SKM-1 treated with dmso at 0.1 percent for 144 hours (cell line): Measurements from ENCODE around the gene MYO3B.
"Not testable (repeated sequence)": the region's sequence is repeated elsewhere in the genome, so short reads cannot be mapped to it uniquely, and the experiment has no call there.

ENCODE experiments used
- DNase-seq: peaks from one replicate; lab custom pipeline; 2025; ENCODE audit not compliant: unreplicated experiment; lab: John Stamatoyannopoulos, UW

Gene MYO3B

DNA sequence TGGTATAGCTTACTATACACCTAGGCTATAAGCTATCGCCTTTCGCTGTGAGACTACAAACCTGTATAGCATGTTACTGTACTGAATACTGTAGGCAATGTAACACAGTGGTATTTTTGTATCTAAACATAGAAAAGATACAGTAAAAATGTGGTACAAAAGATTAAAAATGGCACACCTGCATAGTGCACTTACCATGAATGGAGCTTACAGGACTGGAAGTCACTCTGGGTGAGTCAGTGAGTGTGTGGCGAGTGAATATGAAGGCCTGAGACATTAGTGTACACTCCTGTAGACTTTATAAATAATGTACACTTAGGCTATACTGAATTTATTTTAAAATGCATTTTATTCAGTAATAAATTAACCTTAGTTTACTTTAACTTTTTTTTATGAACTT, 279.0 kb downstream of the MYO3B start:
- DNase-seq = no peak

DNA sequence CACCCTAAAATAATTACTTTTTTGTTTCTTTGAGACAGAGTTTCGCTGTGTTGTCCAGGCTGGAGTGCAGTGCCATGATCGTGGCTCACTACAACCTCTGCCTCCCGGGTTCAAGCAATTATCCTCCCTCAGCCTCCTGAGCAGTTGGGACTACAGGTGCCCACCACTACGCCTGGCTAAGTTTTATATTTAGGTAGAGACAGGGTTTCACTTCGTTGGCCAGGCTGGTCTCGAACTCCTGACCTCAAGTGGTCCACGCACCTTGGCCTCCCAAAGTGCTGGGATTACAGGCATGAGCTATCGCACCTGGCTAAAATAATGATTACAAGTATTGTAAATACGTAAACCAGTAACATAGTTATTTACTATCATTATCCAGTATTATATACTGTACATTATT, 279.8 kb downstream of the MYO3B start:
- no peak for DNase-seq

DNA sequence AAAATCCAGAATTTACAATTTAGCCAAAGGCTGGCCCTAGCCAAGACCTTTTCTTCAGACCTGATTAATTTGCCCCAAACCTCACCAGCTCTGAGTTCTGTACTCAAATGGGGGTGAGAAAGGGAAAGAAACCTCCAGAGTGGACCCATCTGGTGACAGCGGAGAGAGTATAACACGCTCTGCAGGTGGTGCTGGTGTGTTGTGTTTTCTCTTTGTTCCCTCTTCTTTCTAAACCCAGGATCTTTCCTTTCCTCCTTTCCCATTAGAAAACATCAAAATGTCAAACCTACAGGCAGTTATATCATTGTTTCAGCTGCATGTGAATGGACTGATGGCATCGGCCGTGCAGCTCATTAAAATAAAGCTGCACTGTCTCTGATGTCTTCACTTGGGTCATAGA, 283.9 kb downstream of the MYO3B start:
- DNase-seq = no peak

DNA sequence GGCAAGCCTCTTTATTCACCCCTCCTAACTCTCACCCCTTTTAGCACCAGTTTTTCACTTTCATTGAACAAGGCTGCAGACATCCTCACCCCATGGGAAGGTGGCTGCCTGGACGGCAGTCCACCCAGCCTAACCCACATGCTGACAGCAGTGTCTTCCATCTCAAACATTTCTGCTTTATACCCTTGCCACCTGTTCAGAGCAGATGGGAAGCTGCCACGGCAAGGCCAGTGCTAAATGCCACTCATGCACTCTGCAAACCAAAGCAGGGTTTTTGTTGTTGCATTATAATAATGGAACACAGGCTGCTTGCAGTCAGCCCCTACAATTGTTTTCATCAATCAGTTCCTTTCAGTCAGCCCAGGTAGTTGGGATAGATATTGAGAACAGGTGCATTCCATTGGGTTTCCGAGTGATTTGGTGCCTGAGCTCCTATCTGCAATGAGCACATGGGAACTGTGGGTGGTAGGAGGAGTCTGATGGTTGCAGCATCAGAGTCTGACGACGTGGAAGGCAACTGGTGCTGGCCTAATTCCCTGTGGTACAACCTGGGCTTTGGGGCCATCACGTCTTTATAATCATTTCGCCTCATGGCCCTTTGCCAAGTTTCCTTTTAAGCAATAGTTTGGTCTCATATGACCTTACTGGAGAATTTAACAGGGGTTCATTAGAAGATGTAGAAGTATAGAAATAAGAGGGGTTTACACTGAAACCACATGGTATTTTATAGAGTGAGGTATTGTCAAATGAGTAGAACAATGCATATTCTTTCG, 284.7 kb downstream of the MYO3B start:
- DNase-seq = no peak

DNA sequence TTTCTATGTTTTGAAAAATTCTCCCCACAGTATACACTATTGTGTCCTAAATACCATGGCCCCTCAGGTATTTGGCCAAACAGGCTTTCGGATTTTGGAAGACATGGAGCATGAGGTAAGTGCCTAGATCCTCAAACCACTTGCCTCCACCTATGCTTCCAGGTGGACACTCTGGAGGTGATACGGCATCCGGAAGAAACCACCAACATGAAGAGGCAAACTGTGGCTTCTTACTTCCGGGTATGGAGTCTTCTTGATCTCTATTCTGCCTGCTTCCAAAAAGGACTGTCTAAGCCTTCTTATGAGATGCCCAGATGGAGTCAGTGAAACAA, 285.2 kb downstream of the MYO3B start:
- no peak for DNase-seq

DNA sequence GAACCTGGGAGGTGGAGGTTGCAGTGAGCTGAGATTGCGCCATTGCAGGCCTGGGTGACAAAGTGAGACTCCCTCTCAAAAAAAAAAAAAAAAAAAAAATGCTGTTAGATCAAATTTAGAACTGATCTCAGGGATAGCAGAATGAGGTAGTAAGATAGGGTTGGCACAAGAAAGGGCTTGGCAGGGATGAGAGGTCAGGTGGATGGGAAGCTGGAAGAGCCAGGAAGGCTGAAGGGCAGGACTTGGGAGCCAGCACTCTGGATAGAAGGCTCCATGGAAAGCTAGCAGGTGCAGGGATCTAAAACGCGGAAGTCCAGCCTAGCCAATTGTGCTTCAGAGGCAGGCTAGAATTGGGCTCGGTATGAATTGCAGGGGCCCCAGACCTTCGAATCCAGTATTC, 286.3 kb downstream of the MYO3B start:
- DNase-seq = no peak

DNA sequence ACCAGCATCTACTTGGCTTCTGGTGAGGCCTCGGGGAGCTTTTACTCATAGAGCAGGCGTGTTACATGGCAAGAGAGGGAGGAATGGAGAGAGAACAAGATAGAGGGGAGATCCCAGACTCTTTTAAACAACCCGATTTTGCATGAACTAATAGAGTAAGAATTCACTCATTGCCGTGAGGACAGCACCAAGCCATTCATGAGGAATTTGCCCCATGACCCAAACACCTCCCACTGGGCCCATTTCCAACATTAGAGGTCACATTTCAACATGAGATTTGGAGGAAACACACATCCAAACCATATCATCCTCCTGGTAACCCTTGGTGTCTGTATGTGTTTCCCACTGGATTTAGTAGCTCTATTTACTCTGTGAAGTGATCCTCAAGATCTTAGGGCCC, 287.3 kb downstream of the MYO3B start:
- DNase-seq = no peak

DNA sequence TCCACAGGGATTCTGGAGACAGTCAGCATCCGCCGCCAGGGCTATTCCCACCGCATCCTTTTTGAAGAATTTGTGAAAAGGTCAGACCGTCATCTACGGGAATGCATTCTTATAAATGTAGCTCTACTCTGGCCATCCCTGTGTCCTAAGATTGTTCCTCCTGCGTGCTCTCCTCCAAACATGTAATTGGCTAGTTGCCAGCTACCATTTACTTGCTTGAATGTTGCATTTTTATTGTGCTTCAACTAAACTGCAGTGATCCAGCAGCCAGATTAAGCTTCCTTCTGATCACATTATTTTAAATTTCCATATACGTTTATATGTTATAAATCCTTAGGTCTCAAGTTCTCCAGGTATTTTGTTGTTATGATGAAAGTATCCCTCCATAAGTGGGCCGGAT, 288.7 kb downstream of the MYO3B start:
- DNase-seq = no peak

DNA sequence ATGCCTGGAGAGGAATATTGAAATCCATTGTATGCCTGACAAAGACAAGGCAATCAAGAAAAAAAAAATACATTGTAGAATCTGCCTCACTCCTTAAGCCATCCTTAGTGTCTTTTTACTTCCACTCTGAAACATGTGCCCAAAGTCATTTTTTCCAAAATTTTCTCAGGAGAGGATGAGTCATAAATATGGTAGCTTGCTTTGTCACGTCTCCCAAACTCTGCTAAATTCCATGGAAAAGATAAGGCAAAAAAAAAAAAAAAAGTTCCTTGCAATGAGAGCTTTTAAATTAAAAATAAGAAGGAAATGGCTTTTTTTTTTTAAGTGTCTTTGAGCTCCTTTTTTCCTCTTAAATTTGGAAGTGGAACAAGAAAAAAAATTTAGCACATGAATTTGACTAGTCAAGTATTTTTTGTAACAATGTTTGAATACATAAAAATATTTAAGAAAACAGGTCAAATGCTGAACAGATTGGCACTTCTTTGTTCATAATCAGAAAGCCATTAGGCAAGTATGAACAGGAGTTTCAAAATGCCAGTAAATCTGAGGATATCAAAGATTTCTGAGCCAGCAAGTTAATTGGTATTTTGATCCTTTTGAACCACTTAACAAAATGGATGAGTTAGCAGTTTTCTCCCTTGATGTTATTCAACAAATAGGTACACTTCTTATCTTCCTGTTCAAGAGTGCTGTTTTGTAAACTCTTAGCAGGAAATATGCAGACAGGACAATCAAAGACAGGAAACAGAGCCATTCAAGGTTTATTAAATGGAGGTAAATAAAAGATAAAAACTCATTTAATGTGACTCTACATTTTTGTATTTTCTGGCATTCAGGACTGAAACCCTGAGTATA, 289.8 kb downstream of the MYO3B start:
- DNase-seq = no peak

DNA sequence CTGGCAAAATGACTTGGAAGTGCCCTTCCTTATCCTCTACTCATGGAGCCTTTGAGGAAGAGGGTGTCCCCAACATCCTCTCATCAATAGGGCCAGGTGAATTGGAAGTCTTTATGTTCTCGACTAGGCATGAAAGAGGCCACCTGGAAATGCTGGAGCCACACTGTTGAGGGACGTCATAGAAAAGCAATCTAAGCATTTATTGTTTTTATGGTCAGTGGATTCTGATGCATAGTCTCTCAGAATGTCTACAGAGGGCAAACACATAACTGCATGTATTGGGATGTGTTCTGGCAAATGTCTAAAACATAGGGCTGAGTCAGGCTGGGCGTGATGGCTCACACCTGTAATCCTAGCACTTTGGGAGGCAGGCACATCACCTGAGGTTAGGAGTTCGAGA, 290.6 kb downstream of the MYO3B start:
- no peak for DNase-seq

DNA sequence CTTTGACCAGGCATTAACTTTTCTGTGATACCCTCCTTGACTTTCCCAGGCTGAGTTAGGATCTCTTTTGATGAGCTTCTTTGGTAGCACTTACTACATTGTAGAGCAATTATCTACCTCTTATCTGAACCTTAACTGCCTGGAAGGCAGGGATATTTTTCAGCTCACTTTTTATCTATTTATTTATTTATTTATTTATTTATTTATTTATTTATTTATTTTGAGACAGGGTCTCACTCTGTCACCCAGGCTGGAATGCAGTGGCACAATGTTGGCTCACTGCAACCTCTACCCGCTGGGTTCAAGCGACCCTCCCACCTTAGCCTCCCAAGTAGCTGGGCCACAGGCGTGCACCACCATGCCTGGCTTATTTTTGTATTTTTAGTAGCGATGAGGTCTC, 294.6 kb downstream of the MYO3B start:
- not testable (repeated sequence) for DNase-seq

DNA sequence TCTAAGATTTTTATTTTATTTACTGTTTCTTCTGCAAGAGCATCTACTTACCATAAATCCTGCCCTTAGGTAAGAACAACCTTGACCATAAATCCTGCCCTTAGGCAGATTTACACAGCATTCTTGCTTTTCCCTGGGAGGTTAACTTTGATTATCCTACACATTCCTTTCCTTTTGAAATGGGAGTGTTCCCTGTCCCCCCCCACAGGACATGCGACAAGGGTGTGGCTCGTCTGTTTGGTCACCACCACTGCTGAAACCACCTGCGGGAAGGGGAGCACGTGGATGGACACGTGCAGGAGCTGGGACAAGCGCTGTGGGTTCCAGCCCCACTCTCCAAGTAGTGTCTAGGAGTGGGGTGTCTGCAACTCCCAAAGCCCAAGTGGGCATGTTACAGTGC, 297.9 kb downstream of the MYO3B start:
- DNase-seq = no peak

DNA sequence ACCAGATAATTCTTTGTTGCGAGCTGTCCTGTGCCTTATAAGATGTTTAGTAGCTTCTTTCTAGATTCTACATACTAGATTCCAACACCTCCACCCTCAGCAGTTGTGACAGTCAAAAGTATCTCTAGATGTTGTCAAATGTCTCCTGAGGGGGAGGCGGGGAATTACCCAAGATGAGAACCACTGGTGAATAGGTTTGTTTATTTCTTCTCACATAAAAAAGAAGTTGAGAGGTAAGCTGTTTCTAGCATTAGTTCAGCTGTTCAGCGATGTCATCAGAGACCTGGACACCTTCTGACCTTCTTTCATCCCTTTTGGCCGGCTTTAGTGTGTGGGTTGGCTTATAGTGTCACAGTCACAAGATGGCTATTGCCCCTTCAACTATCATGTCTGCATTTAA, 299.7 kb downstream of the MYO3B start:
- no peak for DNase-seq

DNA sequence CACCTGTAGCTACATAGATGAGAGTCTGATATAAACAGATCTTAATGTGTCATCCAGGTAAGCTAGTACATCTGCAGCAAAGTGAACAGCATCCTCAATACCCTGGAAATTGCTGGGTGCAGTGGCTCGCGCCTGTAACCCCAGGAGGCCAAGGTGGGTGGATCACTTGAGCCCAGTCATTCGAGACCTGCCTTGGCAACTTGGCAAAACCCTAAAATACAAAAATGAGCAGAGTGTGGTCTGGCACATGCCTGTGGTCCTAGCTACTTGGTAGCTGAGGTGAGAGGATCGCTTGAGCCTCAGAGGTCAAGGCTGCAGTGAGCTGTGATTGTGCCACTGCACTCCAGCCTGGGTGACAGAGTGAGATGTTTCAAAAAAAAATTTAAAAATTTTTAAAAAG, 303.3 kb downstream of the MYO3B start:
- DNase-seq = no peak

DNA sequence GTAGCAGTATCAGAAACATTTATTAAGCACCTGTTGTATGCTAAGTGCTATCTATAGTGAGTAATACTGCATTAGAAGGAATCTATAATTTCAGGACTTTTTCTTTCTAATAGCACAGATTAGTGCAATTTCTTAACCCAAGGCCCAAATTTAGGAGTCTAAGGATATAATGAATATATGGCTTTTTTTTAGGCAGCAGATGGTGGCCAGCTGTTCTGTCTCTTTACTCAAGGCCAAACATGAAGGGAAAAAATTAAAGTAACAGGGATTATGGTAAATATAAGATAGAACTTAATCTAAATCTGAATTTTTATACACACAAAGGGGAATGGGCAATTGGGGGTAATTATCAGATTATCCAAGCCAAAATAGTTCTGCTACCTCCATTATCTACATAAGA, 306.6 kb downstream of the MYO3B start:
- DNase-seq = no peak

DNA sequence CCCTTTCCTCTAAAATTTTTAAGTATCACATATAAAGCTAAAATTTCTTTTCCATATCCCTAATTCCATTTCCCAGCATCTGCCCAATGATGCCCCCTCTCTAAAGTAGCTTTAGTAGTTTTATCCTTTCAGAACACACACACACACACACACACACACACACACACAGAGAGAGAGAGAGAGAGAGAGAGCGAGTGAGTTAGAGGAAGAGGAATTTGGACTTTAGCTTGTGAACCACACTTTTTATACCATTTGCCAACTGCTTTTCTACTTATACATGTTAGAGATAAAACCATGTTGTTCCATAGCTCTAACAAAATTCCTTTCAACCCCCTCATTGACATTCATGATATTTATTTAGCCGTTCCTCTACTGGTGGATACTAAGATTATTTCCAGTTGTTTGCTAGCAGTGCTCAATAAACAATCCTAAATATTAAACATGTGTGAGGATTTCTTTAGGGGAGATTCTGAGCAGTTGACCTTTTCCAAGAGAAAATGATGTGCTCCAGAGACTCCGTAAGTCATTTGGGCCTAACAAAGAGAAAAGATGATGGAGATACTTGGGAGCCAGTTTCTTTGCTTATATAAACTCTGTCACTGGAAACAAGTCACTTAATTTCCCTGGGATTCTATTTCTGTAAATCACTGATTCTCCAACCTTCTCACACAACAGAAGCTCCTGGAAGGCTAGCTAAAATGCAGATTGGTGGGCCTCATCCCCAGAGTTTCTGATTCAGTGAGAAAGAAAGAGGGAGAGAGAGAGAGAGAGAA, 307.5 kb downstream of the MYO3B start:
- DNase-seq = no peak

DNA sequence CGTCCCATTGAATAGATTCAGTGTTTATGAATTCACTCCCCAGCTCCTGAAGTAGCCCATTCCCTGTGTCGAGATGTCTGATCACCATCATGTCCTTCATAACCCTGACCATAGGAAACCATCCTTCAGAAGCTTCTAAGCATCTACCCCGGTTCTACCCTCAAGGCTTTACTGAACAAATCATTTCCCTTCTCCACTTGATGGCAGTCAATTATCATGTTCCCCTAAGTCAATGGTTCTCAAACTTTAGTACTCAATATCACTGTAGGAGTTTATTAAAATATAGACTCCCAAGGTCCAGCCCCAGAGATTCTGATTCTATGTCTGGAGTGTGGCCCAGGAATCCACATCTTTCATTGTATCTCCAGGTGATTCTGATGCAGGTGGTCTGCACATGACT, 308.8 kb downstream of the MYO3B start:
- DNase-seq = no peak

DNA sequence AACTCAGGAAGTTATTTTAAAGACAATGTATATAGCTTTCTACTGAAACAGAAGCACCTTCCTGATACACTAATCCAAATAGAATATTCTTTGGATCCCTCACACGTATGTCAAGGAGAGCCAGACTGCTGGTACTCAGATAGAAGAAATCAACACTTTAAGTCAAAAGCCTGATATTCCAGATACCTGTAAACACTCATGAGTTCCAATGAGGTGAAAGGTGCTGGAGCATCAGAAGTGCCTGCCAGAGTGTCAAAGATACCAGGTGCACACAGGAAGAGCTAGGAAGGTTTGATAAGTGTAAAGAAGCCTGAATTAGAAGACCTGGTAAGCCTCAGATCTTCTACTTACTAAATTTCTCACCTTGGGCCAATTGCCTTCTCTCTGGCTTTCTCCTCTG, 310.9 kb downstream of the MYO3B start:
- DNase-seq = no peak

DNA sequence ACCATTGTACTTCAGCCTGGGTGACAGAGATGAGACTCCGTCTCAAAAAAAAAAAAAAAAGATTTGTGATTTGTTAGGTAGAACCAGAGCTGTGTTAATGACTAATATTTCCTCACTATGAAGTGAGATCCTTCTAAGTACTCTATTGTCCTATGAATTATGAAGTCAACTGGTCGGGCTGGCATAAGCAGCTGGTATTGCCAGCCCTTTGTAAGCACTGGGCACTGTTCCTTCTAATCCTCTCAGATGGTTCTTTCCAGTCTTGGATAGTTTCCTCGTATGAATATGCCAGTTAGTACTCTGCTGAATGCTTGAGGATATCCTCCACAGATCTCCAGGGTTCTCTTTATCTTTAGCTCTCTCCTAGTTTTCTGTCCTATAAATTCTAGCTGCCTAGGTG, 314.1 kb downstream of the MYO3B start:
- DNase-seq = no peak

DNA sequence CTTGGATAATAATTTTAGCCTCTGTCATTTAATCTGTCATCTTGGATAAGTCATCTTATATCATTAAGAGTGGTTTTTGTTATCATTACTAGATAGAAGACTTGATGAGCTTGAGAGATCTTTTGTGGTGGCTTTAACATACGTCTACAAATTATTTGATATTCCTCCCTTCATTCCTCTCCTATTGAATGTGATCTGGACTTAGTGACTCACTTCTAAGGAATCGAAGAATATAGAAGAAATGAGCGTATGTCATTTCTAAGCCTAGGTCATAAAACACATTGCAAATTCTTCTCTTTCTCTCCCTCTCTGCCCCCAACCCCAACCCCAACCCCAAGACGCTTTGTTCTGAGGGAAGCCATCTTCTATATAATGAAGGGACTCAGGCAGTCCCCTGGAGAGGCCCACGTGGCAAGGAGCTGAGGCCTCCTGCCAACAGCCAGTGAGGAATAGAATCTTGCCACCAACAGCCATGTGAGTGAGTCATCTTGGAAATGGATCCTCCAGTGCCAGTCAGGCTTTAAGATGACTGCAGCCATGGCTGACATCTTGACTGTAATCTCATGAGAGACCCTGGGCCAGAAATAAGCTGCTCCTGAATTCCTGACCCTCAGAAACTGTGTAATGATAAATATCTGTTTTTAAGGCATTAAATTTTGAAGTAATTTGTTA, 315.6 kb downstream of the MYO3B start:
- DNase-seq = no peak

DNA sequence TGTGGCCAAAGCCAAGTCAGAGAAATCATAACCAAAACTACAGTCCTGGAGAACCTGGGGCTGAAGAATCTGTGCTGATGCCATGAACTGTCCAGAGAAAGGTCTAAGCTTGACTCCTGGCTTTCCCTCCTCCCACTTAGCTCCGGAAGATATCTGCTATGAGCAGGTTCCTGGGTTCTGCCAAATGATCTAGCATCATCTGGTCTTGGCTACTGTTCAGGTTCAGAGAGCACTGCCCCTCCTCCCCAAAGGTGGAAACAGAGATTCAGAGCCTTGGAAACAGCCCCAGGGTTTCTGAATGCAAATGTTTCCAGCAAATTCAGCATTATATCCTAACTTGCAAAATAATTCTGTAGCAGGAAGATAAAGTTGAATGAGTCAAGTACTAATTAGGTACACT, 317.9 kb downstream of the MYO3B start:
- no peak for DNase-seq
